Naive thymus-derived CD8-positive, alpha-beta T cell (primary cell): ENCODE data around the gene PAQR7. TPM values are rescaled to one million over a fixed set of nuclear protein-coding genes. Genes with fewer than 3 reads are reported as not detected.

ENCODE experiments used
- ATAC-seq, 2 donors: fragments of 150-1000 bp; cut with Tn5 transposase in 1 of 2; sonication (Bioruptor Pico), chemical (Tn5 transposase) in 1 of 2; 1 replicate in 1 of 2; 2 replicates in 1 of 2; pipeline ENCODE4 v1.10.0; 2021; ENCODE audit warnings: mild to moderate bottlenecking in 2 of 2, moderate library complexity in 2 of 2
- POLR2A ChIA-PET: fragments of 350-600 bp; sonication (Branson Sonifier 250); formaldehyde crosslinking; loops from one replicate; lab custom pipeline; 2021; ENCODE audit warnings: antibody characterized with exemption; lab: Charles Lee
- DNase-seq, 10 donors: peaks; one replicate each; pipeline versions ENCODE4 v3.0.0 to v3.0.0-alpha.2; 2020 to 2022
- H3K27ac Mint-ChIP-seq, 10 donors: one replicate each; pipeline ENCODE4 v1.8.0; 2020 to 2022; ENCODE audit warnings: mild to moderate bottlenecking in 10 of 10, mixed read lengths in 10 of 10, moderate library complexity in 4 of 10, inconsistent platforms in 1 of 10
- H3K27me3 Mint-ChIP-seq, 5 donors: one replicate each; pipeline ENCODE4 v1.8.0; 2021 to 2022; ENCODE audit warnings: mixed read lengths in 5 of 5
- H3K36me3 Mint-ChIP-seq, 3 donors: one replicate each; pipeline ENCODE4 v1.8.0; 2020 to 2022; ENCODE audit warnings: mixed read lengths in 3 of 3, mild to moderate bottlenecking in 2 of 3, inconsistent platforms in 1 of 3
- H3K4me1 Mint-ChIP-seq, 4 donors: one replicate each; pipeline ENCODE4 v1.8.0; 2021 to 2022; ENCODE audit warnings: mixed read lengths in 4 of 4
- H3K4me3 Mint-ChIP-seq, 10 donors: one replicate each; pipeline ENCODE4 v1.8.0; 2020 to 2022; ENCODE audit warnings: mild to moderate bottlenecking in 10 of 10, mixed read lengths in 10 of 10, moderate library complexity in 6 of 10, inconsistent platforms in 1 of 10
- H3K9me3 Mint-ChIP-seq, 9 donors: one replicate each; pipeline ENCODE4 v1.8.0; 2020 to 2022; ENCODE audit warnings: mixed read lengths in 9 of 9, mild to moderate bottlenecking in 3 of 9, inconsistent platforms in 1 of 9, moderate library complexity in 1 of 9
- polyA plus RNA-seq, 3 donors: library from polyadenylated mRNA; unstranded; fragments of 300-500 nt; fragmentation: Illumina TruSeq; gene quantifications; one replicate each; pipeline ENCODE4 v1.2.3, GENCODE V29; 2021
- total RNA-seq, 8 experiments: library from RNA in 2 of 8; stranded (reverse) in 2 of 8; gene quantifications; one replicate each; pipeline ENCODE4 v1.2.3 and lab custom pipeline; 2021 to 2026

PAQR7 gene
- total and polyA plus RNA-seq, 5 experiments from 2014 or later: 0.08 to 6.5 (median 0.32) TPM

DNA sequence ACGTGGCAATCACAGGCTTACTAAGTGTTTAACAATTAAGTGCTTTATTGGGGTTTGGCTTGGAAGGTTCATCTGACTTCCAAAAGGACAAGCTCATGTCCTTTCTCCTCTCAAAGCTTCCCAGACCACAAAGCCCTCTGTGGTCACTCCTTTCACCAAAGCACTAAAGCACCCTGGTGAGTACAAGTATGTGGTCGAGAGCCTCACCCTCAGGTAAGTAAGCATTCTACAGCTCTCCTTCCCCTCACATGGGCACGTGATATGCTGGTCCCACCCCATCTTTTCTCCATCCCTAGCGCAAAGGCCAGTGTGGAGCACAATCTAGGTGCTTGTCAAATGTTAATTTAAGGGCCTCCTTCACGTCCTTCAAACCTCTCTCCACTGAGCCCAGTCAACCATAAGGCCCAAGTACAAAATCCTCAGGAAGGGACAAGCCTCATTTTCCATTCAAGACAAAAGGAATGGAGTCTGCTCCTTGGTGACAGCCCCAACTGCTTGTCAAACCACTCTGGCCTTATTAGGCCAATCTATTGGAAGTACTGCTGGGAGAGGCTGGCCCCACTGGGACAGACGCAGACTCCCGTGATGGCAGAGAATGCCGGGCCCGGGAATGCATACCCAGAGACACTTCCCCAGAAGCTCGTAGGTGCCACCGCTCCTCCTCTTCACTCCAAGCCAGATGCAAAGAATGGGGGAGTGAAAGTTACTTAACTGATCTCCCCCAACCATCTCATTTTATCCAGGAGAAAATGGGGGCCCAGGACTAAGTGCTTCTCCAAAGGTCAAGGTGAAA lies 22.9 kb upstream of the PAQR7 start:
- peaks cover 4 to 12% (median 10%) of the 10 kb centered on the region in 4 donors for H3K4me1 Mint-ChIP-seq
- ATAC-seq (no peak), DNase-seq (no peak)
- no peak overlapping the region for H3K4me3 Mint-ChIP-seq
- H3K9me3 Mint-ChIP-seq: no peaks in the 10 kb centered on the region
- peak overlapping the region in 1 of 10 donors; percentile 71 for H3K27ac Mint-ChIP-seq
- peaks cover 0 to 28% (median 9%) of the 10 kb centered on the region in 3 donors for H3K36me3 Mint-ChIP-seq
- H3K27me3 Mint-ChIP-seq: no peaks in the 10 kb centered on the region
- POLR2A ChIA-PET: interaction anchor here (1.3 to 6.0 kb wide), 2 partner anchors 92 to 101 kb away, joined by 3 to 97 read pairs; partner anchors contain the start of gene PAFAH2

DNA sequence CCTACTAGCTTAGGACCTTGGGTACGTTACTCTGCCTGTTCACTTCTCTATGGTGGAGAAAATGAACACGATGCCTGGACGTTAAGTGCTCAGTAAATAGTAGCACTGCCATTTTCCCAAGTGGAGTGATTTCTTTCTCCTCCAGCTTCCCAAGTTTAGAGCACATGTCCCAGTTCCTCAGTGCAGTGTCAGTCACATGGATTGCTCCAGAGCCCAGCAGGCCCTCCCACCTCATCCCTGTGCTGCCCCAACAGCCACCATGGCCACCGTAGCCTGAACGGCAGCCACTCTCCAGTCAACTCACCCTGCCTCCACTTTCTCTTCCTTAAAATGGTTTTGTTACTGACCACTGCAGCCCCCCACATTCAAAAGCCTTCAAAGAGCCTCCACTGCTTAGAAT lies 22.2 kb upstream of the PAQR7 start:
- H3K27me3 Mint-ChIP-seq: no peaks in the 10 kb centered on the region
- no peak overlapping the region for H3K27ac Mint-ChIP-seq
- H3K4me1 Mint-ChIP-seq: peaks cover 4 to 12% (median 10%) of the 10 kb centered on the region in 4 donors
- H3K4me3 Mint-ChIP-seq: no peak overlapping the region
- DNase-seq: no peak
- POLR2A ChIA-PET: interaction anchor here (0.7 to 6.0 kb wide), 3 partner anchors 7 to 1100 kb away, joined by 3 to 97 read pairs (median 25); partner anchors contain the start of gene PAFAH2
- no peaks in the 10 kb centered on the region for H3K9me3 Mint-ChIP-seq
- H3K36me3 Mint-ChIP-seq: peaks cover 0 to 28% (median 8%) of the 10 kb centered on the region in 3 donors
- ATAC-seq: no peak

- H3K4me3 Mint-ChIP-seq: no peak overlapping the region
- POLR2A ChIA-PET: interaction anchor here (0.5 to 6.0 kb wide), 7 partner anchors 8 to 103 kb away, joined by 3 to 97 read pairs (median 8); partner anchors contain the start of gene PAFAH2
- H3K36me3 Mint-ChIP-seq: peaks cover 0 to 20% (median 4%) of the 10 kb centered on the region in 3 donors
- peaks cover 4 to 11% (median 9%) of the 10 kb centered on the region in 4 donors for H3K4me1 Mint-ChIP-seq
- ATAC-seq: no peak
- H3K27me3 Mint-ChIP-seq: no peaks in the 10 kb centered on the region
- no peaks in the 10 kb centered on the region for H3K9me3 Mint-ChIP-seq
- peak overlapping the region in 1 of 10 donors; percentile 34 for H3K27ac Mint-ChIP-seq
- no peak for DNase-seq
These were observed 20.8 kb upstream of the PAQR7 start for GRCh38 chr1:25896266-25896665.

- Mint-ChIP-seq H3K4me3 (no peak overlapping the region), H3K27me3 (no peaks in the 10 kb centered on the region), H3K27ac (peak overlapping the region in 9 of 10 donors; percentile 4 to 85 (median 63)), H3K9me3 (no peaks in the 10 kb centered on the region), H3K36me3 (peaks cover 0 to 12% (median 0%) of the 10 kb centered on the region in 3 donors), H3K4me1 (peaks cover 4 to 11% (median 9%) of the 10 kb centered on the region in 4 donors)
- DNase-seq: peak; percentile 87 to 95 (median 92)
- POLR2A ChIA-PET: interaction anchor here (0.5 to 6.0 kb wide), 8 partner anchors 9 to 663 kb away, joined by 3 to 97 read pairs (median 9); partner anchors contain the start of gene PAFAH2
- ATAC-seq: peak; percentile 99 to 100
These were observed 20.0 kb upstream of the PAQR7 start for GRCh38 chr1:25895365-25895990.

- H3K9me3 Mint-ChIP-seq: no peaks in the 10 kb centered on the region
- H3K4me1 Mint-ChIP-seq: peaks cover 4 to 11% (median 9%) of the 10 kb centered on the region in 4 donors
- no peak overlapping the region for H3K4me3 Mint-ChIP-seq
- H3K27me3 Mint-ChIP-seq: no peaks in the 10 kb centered on the region
- no peak for ATAC-seq
- DNase-seq: no peak
- H3K27ac Mint-ChIP-seq: no peak overlapping the region
- no peaks in the 10 kb centered on the region for H3K36me3 Mint-ChIP-seq
- POLR2A ChIA-PET: interaction anchor here (1.0 kb wide), 1 partner anchor 72 kb away, joined by 7 read pairs; no protein-coding TSS in a partner anchor
These were observed 17.6 kb upstream of the PAQR7 start for GRCh38 chr1:25893116-25893515.

DNA sequence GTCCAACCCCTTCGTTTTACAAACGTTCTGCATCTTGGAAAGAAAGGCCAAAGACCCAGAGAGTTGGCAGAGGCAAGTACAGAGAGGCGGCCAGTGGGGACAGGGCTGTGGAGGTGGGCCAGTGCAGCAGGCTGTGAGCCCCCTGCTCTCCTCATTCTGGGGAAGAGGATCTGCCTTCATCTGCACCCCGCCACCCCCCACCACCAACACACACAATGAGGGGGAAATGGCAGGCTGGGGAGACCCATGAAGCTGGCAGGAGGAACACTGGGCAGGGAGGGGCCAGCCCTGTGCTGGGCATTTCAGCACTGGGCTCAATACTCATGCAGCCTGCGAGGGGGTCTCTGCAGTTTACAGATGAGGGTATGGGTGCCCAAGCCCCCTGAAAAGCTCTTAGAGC lies 16.1 kb upstream of the PAQR7 start:
- no peak overlapping the region for H3K4me3 Mint-ChIP-seq
- H3K9me3 Mint-ChIP-seq: no peaks in the 10 kb centered on the region
- POLR2A ChIA-PET: interaction anchor here (0.7 to 0.9 kb wide), 2 partner anchors 10 to 111 kb away, joined by 3 read pairs; no protein-coding TSS in a partner anchor
- H3K27me3 Mint-ChIP-seq: no peaks in the 10 kb centered on the region
- ATAC-seq: no peak
- H3K36me3 Mint-ChIP-seq: no peaks in the 10 kb centered on the region
- H3K4me1 Mint-ChIP-seq: peaks cover 4 to 11% (median 9%) of the 10 kb centered on the region in 4 donors
- H3K27ac Mint-ChIP-seq: no peak overlapping the region
- DNase-seq: no peak

GRCh38 chr1:25890239-25891034 lies 14.9 kb upstream of the PAQR7 start:
- DNase-seq: no peak
- POLR2A ChIA-PET: no interaction called here
- ATAC-seq: no peak
- Mint-ChIP-seq H3K27ac (no peak overlapping the region), H3K4me3 (no peak overlapping the region), H3K4me1 (peaks cover 3 to 6% (median 5%) of the 10 kb centered on the region in 4 donors), H3K36me3 (no peaks in the 10 kb centered on the region), H3K27me3 (no peaks in the 10 kb centered on the region), H3K9me3 (no peaks in the 10 kb centered on the region)

- Mint-ChIP-seq H3K4me1 (peaks cover 0 to 1% (median 0%) of the 10 kb centered on the region in 4 donors), H3K9me3 (no peaks in the 10 kb centered on the region), H3K36me3 (no peaks in the 10 kb centered on the region), H3K4me3 (no peak overlapping the region), H3K27ac (peak overlapping the region in 1 of 10 donors; percentile 22), H3K27me3 (no peaks in the 10 kb centered on the region)
- no peak for DNase-seq
- ATAC-seq: no peak
- POLR2A ChIA-PET: interaction anchor here (0.6 to 1.1 kb wide), 2 partner anchors 14 to 659 kb away, joined by 3 to 4 read pairs; partner anchors contain the start of gene PAQR7
These were observed 14.0 kb upstream of the PAQR7 start for GRCh38 chr1:25889470-25889869.

GRCh38 chr1:25888426-25888987 lies 13.0 kb upstream of the PAQR7 start:
- H3K36me3 Mint-ChIP-seq: no peaks in the 10 kb centered on the region
- peaks cover 0 to 1% (median 0%) of the 10 kb centered on the region in 4 donors for H3K4me1 Mint-ChIP-seq
- DNase-seq: no peak
- H3K9me3 Mint-ChIP-seq: no peaks in the 10 kb centered on the region
- no peak for ATAC-seq
- POLR2A ChIA-PET: interaction anchor here (0.6 to 1.5 kb wide), 3 partner anchors 13 to 658 kb away, joined by 3 to 4 read pairs (median 4); partner anchors contain the start of gene PAQR7
- H3K27me3 Mint-ChIP-seq: no peaks in the 10 kb centered on the region
- no peak overlapping the region for H3K27ac Mint-ChIP-seq
- no peak overlapping the region for H3K4me3 Mint-ChIP-seq

GRCh38 chr1:25885602-25886001 lies 10.1 kb upstream of the PAQR7 start:
- H3K36me3 Mint-ChIP-seq: no peaks in the 10 kb centered on the region
- POLR2A ChIA-PET: interaction anchor here (1.4 kb wide), 1 partner anchor 11 kb away, joined by 5 read pairs; the partner anchor contains the start of gene PAQR7
- peak overlapping the region in 1 of 10 donors; percentile 20 for H3K27ac Mint-ChIP-seq
- peak overlapping the region in 1 of 10 donors; percentile 49 for H3K4me3 Mint-ChIP-seq
- DNase-seq: no peak
- no peaks in the 10 kb centered on the region for H3K9me3 Mint-ChIP-seq
- H3K27me3 Mint-ChIP-seq: no peaks in the 10 kb centered on the region
- no peak for ATAC-seq
- peaks cover 0 to 1% (median 0%) of the 10 kb centered on the region in 4 donors for H3K4me1 Mint-ChIP-seq

DNA sequence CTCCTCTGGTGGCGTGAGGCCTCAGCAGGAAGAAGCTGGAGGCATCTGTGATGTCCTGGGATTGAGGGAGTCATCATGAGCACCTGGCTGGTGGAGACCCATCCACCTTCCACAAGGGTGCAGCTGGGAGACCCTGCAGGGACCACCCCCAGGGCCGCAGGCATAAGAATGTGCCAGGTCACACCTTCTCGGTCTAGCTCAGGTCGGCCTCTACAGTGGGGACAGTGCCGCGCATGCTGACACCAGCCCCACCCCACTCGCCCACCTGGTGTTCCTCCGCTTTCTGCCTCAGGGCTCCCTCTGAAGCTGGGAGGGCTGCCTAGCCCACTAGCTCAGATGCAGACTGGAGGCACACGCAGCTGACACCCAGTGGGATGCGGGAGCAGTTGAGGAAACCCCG lies 5.8 kb upstream of the PAQR7 start:
- peaks cover 1 to 5% (median 3%) of the 10 kb centered on the region in 4 donors for H3K4me1 Mint-ChIP-seq
- no peaks in the 10 kb centered on the region for H3K36me3 Mint-ChIP-seq
- H3K9me3 Mint-ChIP-seq: no peaks in the 10 kb centered on the region
- H3K27ac Mint-ChIP-seq: no peak overlapping the region
- POLR2A ChIA-PET: no interaction called here
- no peak overlapping the region for H3K4me3 Mint-ChIP-seq
- ATAC-seq (no peak), DNase-seq (no peak)
- H3K27me3 Mint-ChIP-seq: no peaks in the 10 kb centered on the region
